HCT116 (cell line): ENCODE measurements around the gene CAPZB. TPM values are rescaled to one million over a fixed set of nuclear protein-coding genes. Genes with fewer than 3 reads are reported as not detected.

Source experiments
- ATAC-seq: fragments of 200-7000 bp; cut with Tn5 transposase; 2 replicates; pipeline ENCODE4 v1.9.1; 2020; ENCODE audit warnings: mild to moderate bottlenecking, moderate library complexity
- BruUV-seq: library from RNA; stranded (reverse); fragments of 400-500 nt; replicated peaks from 2 replicates; lab custom pipeline; 2021; lab: Mats Ljungman, UMichigan
- CTCF ChIA-PET: fragments of 300-600 bp; sonication (Branson Sonifier 250); formaldehyde crosslinking; loops from one replicate; lab custom pipeline; 2021; ENCODE audit warnings: antibody characterized with exemption; lab: Charles Lee
- POLR2A ChIA-PET: fragments of 300-600, 350-600 bp; sonication (Branson Sonifier 250); formaldehyde crosslinking; loops from one replicate; lab custom pipeline; 2021; ENCODE audit warnings: antibody characterized with exemption; lab: Charles Lee
- RAD21 ChIA-PET, 2 experiments: fragments of 300-600 bp; sonication (Branson Sonifier 250); formaldehyde crosslinking; loops; one replicate each; lab custom pipeline; 2023; ENCODE audit warnings: low total read pairs in 2 of 2; ENCODE audit not compliant: uncharacterized antibody in 2 of 2, unreplicated experiment in 2 of 2, low non-redundant PET in 1 of 2; lab: Charles Lee
- DNase-seq: peaks from one replicate; pipeline ENCODE4 v3.0.0-alpha.2; 2010; ENCODE audit warnings: low read depth, low spot score
- H2AFZ ChIP-seq: fragments of 200-600 bp; shearing (Covaris generic), sonication (generic); 2 replicates; pipeline ENCODE4 v1.6.1; 2017; ENCODE audit warnings: low read depth, mixed run types, mixed read lengths, antibody characterized with exemption, low read length; ENCODE audit not compliant: poor library complexity, severe bottlenecking
- H3K27ac ChIP-seq: 2 replicates; pipeline ENCODE4 v1.5.1; 2012; ENCODE audit warnings: low read depth, low read length
- H3K27me3 ChIP-seq: fragments of 200-600 bp; sonication (generic); 2 replicates; pipeline ENCODE4 v1.6.1; 2016; ENCODE audit warnings: mixed run types, low read length, mixed read lengths; ENCODE audit not compliant: insufficient read depth
- H3K36me3 ChIP-seq, 2 experiments: fragments of 200-500 bp in 1 of 2; fragments of 200-600 bp in 1 of 2; sonication (Bioruptor generic) in 1 of 2; sonication (generic) in 1 of 2; 2 replicates each; pipeline versions ENCODE4 v1.5.1 to v1.6.1; 2014 to 2016; ENCODE audit warnings: low read length in 2 of 2, inconsistent platforms in 1 of 2, mixed read lengths in 1 of 2, mixed run types in 1 of 2; ENCODE audit not compliant: insufficient read depth in 2 of 2, control insufficient read depth in 1 of 2
- H3K4me1 ChIP-seq, 2 experiments: fragments of 200-600 bp in 1 of 2; sonication (generic) in 1 of 2; 2 replicates each; pipeline versions ENCODE4 v1.5.1 to v1.6.1; 2012 to 2017; ENCODE audit warnings: low read length in 2 of 2, inconsistent platforms in 1 of 2, mild to moderate bottlenecking in 1 of 2, mixed read lengths in 1 of 2, mixed run types in 1 of 2, moderate library complexity in 1 of 2; ENCODE audit not compliant: insufficient read depth in 2 of 2, control insufficient read depth in 1 of 2
- H3K4me2 ChIP-seq: fragments of 200-600 bp; sonication (generic); 2 replicates; pipeline ENCODE4 v1.6.1; 2017; ENCODE audit warnings: mixed run types, low read length, mixed read lengths
- H3K4me3 ChIP-seq, 2 experiments: fragments of 200-600 bp in 1 of 2; sonication (generic) in 1 of 2; replicated peaks in 1 of 2; 2 replicates each; pipeline ENCODE4 v1.5.1; 2011 to 2016; ENCODE audit warnings: low read length in 2 of 2, control low read depth in 1 of 2, low read depth in 1 of 2, mild to moderate bottlenecking in 1 of 2, mixed read lengths in 1 of 2, mixed run types in 1 of 2
- H3K79me2 ChIP-seq: fragments of 200-600 bp; sonication (generic); 2 replicates; pipeline ENCODE4 v1.6.1; 2017; ENCODE audit warnings: mild to moderate bottlenecking, mixed run types, low read length, moderate library complexity, mixed read lengths; ENCODE audit not compliant: insufficient read depth
- H3K9ac ChIP-seq: fragments of 200-600 bp; sonication (generic); 2 replicates; pipeline ENCODE4 v1.6.1; 2016; ENCODE audit warnings: low read length, mixed read lengths
- H3K9me2 ChIP-seq: fragments of 200-600 bp; sonication (generic), shearing (Covaris generic); 2 replicates; pipeline ENCODE4 v1.6.1; 2017; ENCODE audit warnings: mixed run types, mild to moderate bottlenecking, moderate library complexity; ENCODE audit not compliant: insufficient read depth
- H3K9me3 ChIP-seq, 2 experiments: fragments of 200-500 bp in 1 of 2; fragments of 200-600 bp in 1 of 2; sonication (Bioruptor generic) in 1 of 2; sonication (generic) in 1 of 2; 2 replicates each; pipeline ENCODE4 v1.6.1; 2014 to 2017; ENCODE audit warnings: low read length in 2 of 2, mixed read lengths in 2 of 2, inconsistent platforms in 1 of 2, low read depth in 1 of 2, mild to moderate bottlenecking in 1 of 2, mixed run types in 1 of 2, moderate library complexity in 1 of 2; ENCODE audit not compliant: control insufficient read depth in 1 of 2, insufficient read depth in 1 of 2
- H4K20me1 ChIP-seq: fragments of 200-600 bp; sonication (generic), shearing (Covaris generic); 2 replicates; pipeline ENCODE4 v1.6.1; 2017; ENCODE audit warnings: mixed run types, mild to moderate bottlenecking, moderate library complexity; ENCODE audit not compliant: insufficient read depth
- ATF3 ChIP-seq: IDR thresholded peaks from 2 replicates; pipeline ENCODE4 v1.6.1; 2012
- EGR1 ChIP-seq: IDR thresholded peaks from 2 replicates; pipeline ENCODE4 v1.6.1; 2012; ENCODE audit warnings: low read depth
- ELF1 ChIP-seq: IDR thresholded peaks from 2 replicates; pipeline ENCODE4 v1.6.1; 2012; ENCODE audit warnings: low read depth, borderline replicate concordance
- EZH2phosphoT487 ChIP-seq: fragments of 200-600 bp; IDR thresholded peaks from 2 replicates; pipeline ENCODE4 v1.6.1; 2018; ENCODE audit warnings: antibody characterized with exemption, borderline replicate concordance
- POLR2A ChIP-seq: IDR thresholded peaks from 2 replicates; pipeline ENCODE4 v1.7.0; 2011; ENCODE audit warnings: borderline replicate concordance; ENCODE audit not compliant: insufficient read depth, insufficient read length; ENCODE audit errors: extremely low read depth
- POLR2AphosphoS5 ChIP-seq: IDR thresholded peaks from 2 replicates; pipeline ENCODE4 v1.6.1; 2011; ENCODE audit warnings: mild to moderate bottlenecking, low read depth, low read length, moderate library complexity
- RAD21 ChIP-seq: IDR thresholded peaks from 2 replicates; pipeline ENCODE4 v1.6.1; 2012; ENCODE audit warnings: low read depth, mild to moderate bottlenecking
- REST ChIP-seq: IDR thresholded peaks from 2 replicates; pipeline ENCODE4 v1.6.1; 2012; ENCODE audit warnings: low read depth
- SIN3A ChIP-seq: IDR thresholded peaks from 2 replicates; pipeline ENCODE4 v1.6.1; 2012; ENCODE audit warnings: low read depth
- SRF ChIP-seq: IDR thresholded peaks from 2 replicates; pipeline ENCODE4 v1.6.1; 2012; ENCODE audit warnings: low read depth
- TCF7L2 ChIP-seq: IDR thresholded peaks from 2 replicates; pipeline ENCODE4 v1.7.0; 2011; ENCODE audit warnings: borderline replicate concordance, inconsistent platforms; ENCODE audit not compliant: insufficient read depth, insufficient read length; ENCODE audit errors: extremely low read depth
- intact Hi-C: fragments of 100-400 bp; cut with micrococcal nuclease; formaldehyde crosslinking; loops from 2 replicates; pipeline ENCODE4 v1.10.0; 2022
- total RNA-seq: library from RNA; stranded (reverse); gene quantifications from one replicate; pipeline ENCODE4 v1.2.1, GENCODE V29; 2021; ENCODE audit not compliant: unreplicated experiment
- TF ChIP-seq, protein P1 (sequence below): IDR thresholded peaks from 2 replicates; pipeline ENCODE4 v1.6.1; 2011; ENCODE audit warnings: mild to moderate bottlenecking, low read length, moderate library complexity; ENCODE audit not compliant: insufficient replicate concordance; ENCODE audit errors: extremely low read depth

CAPZB gene
- total RNA-seq, 1 experiment from 2014 or later, result 203 TPM

DNA sequence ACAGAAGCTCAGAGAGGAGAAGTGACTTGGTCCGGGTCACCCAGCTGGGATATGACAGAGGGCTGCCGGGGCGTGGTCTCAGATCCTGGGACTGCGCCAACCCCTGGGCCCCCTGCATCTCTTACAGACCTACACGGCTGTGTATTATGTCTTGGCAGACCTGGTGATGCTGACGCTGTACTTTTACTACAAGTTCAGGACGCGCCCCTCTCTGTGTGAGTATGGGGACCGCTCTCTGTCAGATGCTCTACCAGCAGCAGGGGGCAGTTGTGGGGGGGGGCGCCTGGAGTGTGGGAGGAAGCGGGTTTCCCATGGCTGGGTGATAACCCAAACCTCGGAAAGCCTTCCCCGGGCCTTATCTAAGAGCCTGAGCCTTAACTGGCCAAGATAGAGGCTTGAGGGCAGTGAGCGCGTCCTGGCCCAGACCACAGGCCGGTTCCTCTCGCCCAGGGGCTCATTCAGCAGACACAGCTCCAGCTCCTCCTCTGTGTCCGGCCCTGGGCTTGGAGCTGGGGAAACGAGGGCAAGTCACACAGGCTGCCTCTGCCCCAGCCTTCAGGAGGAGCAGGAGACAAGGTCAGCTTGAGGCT, 159.9 kb downstream of the CAPZB start:
- intact Hi-C loops, result no loop called here
- Histone ChIP-seq H3K9me2 (no peaks in the 10 kb centered on the region), H3K27me3 (no peaks in the 10 kb centered on the region), H3K4me1 (no peaks in the 10 kb centered on the region), H3K27ac (no peak overlapping the region)
- no peak for TF ChIP-seq ELF1
- TF ChIP-seq EGR1, result no peak
- no peak for TF ChIP-seq SIN3A
- no peak for TF ChIP-seq POLR2AphosphoS5
- no peak for TF ChIP-seq TCF7L2
- TF ChIP-seq REST, result no peak
- TF ChIP-seq RAD21, result no peak
- TF ChIP-seq EZH2phosphoT487, result no peak
- TF ChIP-seq, protein P1, sequence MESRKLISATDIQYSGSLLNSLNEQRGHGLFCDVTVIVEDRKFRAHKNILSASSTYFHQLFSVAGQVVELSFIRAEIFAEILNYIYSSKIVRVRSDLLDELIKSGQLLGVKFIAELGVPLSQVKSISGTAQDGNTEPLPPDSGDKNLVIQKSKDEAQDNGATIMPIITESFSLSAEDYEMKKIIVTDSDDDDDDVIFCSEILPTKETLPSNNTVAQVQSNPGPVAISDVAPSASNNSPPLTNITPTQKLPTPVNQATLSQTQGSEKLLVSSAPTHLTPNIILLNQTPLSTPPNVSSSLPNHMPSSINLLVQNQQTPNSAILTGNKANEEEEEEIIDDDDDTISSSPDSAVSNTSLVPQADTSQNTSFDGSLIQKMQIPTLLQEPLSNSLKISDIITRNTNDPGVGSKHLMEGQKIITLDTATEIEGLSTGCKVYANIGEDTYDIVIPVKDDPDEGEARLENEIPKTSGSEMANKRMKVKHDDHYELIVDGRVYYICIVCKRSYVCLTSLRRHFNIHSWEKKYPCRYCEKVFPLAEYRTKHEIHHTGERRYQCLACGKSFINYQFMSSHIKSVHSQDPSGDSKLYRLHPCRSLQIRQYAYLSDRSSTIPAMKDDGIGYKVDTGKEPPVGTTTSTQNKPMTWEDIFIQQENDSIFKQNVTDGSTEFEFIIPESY, result no peak
- TF ChIP-seq POLR2A, result no peak
- TF ChIP-seq SRF, result no peak
- no peak for TF ChIP-seq ATF3
- TF ChIP-seq, all 23 proteins: peak for 0
- H3K36me3 ChIP-seq, result no peaks in the 10 kb centered on the region; a peak in 1 of 4 replicates
- POLR2A ChIA-PET, result no interaction called here
- H3K9ac ChIP-seq, result no peak overlapping the region
- no peak overlapping the region for H3K4me3 ChIP-seq
- H3K9me3 ChIP-seq, result no peaks in the 10 kb centered on the region
- DNase-seq (no peak), ATAC-seq (no peak)
- no peaks in the 10 kb centered on the region for H4K20me1 ChIP-seq
- no peak overlapping the region for H2AFZ ChIP-seq
- CTCF ChIA-PET, result no interaction called here
- H3K79me2 ChIP-seq, result no peaks in the 10 kb centered on the region
- BruUV-seq, result no TSS peak
- no peak overlapping the region for H3K4me2 ChIP-seq
- RAD21 ChIA-PET, result no interaction called here
